Keratinocyte (primary cell): ENCODE measurements around the gene PIGU.

Experiments used
- CTCF ChIP-seq, 3 experiments: IDR thresholded peaks in 1 of 3; conservative IDR thresholded peaks in 1 of 3; optimal IDR thresholded peaks in 1 of 3; 2 replicates in 2 of 3; 3 replicates in 1 of 3; pipeline versions ENCODE3 to v1.5.1; 2011; ENCODE audit warnings: low read length in 3 of 3, mild to moderate bottlenecking in 3 of 3, moderate library complexity in 2 of 3, control low read depth in 1 of 3, inconsistent platforms in 1 of 3; ENCODE audit not compliant: insufficient read depth in 2 of 3; ENCODE audit errors: extremely low read depth in 1 of 3
- EZH2 ChIP-seq: IDR thresholded peaks from one replicate; pipeline ENCODE4 v1.6.1; 2012; ENCODE audit warnings: inconsistent platforms, mild to moderate bottlenecking, low read length, moderate library complexity

DNA sequence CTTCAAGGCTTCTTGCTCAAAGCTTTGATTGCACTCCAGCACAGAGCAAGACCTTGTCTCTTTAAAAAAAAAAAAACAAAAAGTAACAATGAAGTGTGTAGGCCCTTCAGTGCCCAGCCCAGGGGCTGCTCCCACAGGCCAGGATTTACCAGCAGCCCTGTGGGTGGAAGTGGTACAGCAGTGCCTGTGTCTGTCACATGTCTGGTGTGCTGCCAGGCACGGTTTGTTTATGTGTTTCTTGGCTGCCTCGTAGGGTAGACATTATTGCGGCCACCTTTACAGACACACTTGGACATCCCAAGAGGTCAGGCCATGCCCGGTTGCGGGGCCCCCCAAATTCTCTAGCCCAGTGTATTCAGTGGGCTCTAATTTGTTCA, 148.0 kb downstream of the PIGU start:
- TF ChIP-seq CTCF (optimal IDR thresholded peaks at IDR 0.05 in 1 of 3, IDR thresholded peaks at IDR 0.05 in 1 of 3, conservative IDR thresholded peaks at IDR 0.05 in 1 of 3; ENCODE audit: extremely low read depth in 1 of 3, insufficient read depth in 2 of 3, low read length in 3 of 3), result no peak
- TF ChIP-seq EZH2, result no peak
